ENCODE results near the gene KCNJ15. TPM values are rescaled to one million over a fixed set of nuclear protein-coding genes. Genes with fewer than 3 reads are reported as not detected.
A peak's percentile ranks its signal among the peaks of the same experiment; 100 is the strongest.

Gene KCNJ15
- total and polyA plus RNA-seq, 10 donors = 0.27 to 45.6 (median 16.8) TPM

DNA sequence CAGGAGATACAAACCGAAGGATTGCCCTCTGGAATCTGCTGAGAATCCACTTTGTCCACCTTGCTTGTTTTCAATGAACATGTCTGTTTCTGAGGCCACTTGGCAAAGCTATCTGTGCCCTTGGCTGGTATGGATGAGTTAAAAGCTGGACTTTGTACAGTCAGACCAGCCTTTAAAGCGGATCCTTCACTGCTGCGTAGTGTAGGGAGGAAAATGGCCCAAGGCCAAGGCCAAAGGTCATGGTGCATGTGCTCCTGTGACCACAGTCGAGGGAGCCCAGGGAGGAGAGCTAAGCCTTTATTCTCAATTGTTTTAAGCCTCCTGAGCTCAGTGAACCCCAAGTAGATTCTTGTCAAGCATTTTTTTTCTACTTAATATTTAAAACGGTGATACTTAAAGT, 37.0 kb downstream of the KCNJ15 start:
- Histone ChIP-seq H3K36me3 (peaks cover 0 to under 1% (median 0%) of the 10 kb centered on the region in 6 donors), H3K27ac (peak overlapping the region in 5 of 8 donors; percentile 10 to 91 (median 55)), H3K4me1 (peaks cover 5 to 58% (median 24%) of the 10 kb centered on the region in 6 donors), H3K27me3 (replicated peaks in 1 of 7) (peaks cover 0 to 4% (median 0%) of the 10 kb centered on the region in 7 donors), H3K9me3 (no peaks in the 10 kb centered on the region), H3K4me3 (no peak overlapping the region)
- intact Hi-C loops (cut with DNase I; ENCODE audit: low total_unique reads) = no loop called here
- 43 to 57% (median 51%) methylated on average over 5 of the region's 5 CpGs for WGBS, 5 donors
- no peak for DNase-seq
- TF ChIP-seq, protein P1, sequence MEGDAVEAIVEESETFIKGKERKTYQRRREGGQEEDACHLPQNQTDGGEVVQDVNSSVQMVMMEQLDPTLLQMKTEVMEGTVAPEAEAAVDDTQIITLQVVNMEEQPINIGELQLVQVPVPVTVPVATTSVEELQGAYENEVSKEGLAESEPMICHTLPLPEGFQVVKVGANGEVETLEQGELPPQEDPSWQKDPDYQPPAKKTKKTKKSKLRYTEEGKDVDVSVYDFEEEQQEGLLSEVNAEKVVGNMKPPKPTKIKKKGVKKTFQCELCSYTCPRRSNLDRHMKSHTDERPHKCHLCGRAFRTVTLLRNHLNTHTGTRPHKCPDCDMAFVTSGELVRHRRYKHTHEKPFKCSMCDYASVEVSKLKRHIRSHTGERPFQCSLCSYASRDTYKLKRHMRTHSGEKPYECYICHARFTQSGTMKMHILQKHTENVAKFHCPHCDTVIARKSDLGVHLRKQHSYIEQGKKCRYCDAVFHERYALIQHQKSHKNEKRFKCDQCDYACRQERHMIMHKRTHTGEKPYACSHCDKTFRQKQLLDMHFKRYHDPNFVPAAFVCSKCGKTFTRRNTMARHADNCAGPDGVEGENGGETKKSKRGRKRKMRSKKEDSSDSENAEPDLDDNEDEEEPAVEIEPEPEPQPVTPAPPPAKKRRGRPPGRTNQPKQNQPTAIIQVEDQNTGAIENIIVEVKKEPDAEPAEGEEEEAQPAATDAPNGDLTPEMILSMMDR (IDR thresholded peaks at IDR 0.05 in 8 of 11, conservative IDR thresholded peaks at IDR 0.05 in 3 of 11) = no peak
- peak in 1 of 3 donors; percentile 32 for TF ChIP-seq POLR2AphosphoS5 (IDR thresholded peaks at IDR 0.05)

DNA sequence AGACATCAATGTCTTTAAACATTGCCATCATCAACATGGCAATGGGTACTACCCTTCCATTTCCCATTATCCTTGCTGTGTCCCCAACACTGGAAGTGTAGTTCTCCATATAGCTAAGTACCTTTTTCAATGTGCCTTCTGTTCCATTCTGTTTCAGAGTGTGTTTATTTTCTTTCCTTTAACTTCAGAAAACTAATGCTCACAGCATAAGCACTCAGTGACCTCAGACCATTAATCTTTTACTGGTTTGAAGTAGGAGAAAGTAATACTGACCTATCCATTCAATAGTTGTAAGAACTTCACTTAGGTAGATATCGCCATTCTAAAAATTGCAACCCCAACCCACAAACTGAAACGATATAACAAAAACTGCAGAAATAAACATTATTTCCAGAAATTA, 37.8 kb downstream of the KCNJ15 start:
- DNase-seq = no peak
- peaks cover 0 to 9% (median 0%) of the 10 kb centered on the region in 6 donors for H3K36me3 ChIP-seq
- peaks cover 5 to 58% (median 24%) of the 10 kb centered on the region in 6 donors for H3K4me1 ChIP-seq
- no peak overlapping the region for H3K4me3 ChIP-seq
- H3K9me3 ChIP-seq = no peaks in the 10 kb centered on the region
- peaks cover 0 to 4% (median 0%) of the 10 kb centered on the region in 7 donors for H3K27me3 ChIP-seq (replicated peaks in 1 of 7)
- intact Hi-C loops (cut with DNase I; ENCODE audit: low total_unique reads) = no loop called here
- WGBS, 5 donors = 88 to 97% (median 91%) methylated on average over 2 of the region's 2 CpGs
- TF ChIP-seq POLR2A (IDR thresholded peaks at IDR 0.05) (no peak), POLR2AphosphoS5 (IDR thresholded peaks at IDR 0.05) (no peak)
- TF ChIP-seq, protein P1 (IDR thresholded peaks at IDR 0.05 in 8 of 11, conservative IDR thresholded peaks at IDR 0.05 in 3 of 11) = no peak
- H3K27ac ChIP-seq = peak overlapping the region in 3 of 8 donors; percentile 39 to 91 (median 86)

DNA sequence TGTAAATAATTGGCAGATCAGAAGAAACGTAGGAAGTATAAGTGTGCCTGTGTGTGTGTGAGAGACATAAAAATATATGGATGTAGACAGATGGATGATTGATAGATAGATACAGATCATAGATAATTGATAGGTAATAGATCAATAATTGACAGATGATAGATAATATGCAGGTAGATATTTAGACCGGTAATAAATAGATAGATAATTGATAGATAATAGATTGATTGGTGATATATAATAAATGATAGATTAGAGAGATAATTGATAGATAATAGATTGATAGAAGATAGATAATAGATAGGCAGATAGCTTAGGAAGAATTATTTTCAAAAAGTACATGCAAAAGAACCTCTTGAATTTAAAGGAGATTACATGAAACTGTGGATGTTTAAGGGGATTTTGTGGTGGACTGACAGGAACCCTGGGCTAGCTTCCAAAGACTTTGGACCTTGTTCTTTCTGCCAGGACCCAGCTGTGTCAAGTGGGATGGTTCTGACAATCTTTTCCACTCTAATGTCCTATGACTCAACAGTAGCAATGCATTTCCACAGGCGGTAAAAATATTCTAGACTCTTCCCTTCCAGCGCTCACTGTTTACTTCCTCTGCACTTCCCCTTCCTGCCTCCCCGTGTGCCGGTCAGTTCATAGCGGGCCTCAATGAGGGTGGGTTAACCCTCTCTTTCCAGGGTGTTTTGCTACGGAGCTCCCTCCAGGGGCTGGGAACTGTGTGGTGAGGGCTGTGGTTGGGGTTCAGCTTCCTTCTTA, 39.4 kb downstream of the KCNJ15 start:
- intact Hi-C loops (cut with DNase I; ENCODE audit: low total_unique reads) = no loop called here
- WGBS, 5 donors = 31 to 39% (median 32%) methylated on average over 8 of the region's 8 CpGs
- no peak for DNase-seq
- H3K27ac ChIP-seq = peak overlapping the region in 7 of 8 donors; percentile 65 to 87 (median 81)
- H3K4me1 ChIP-seq = peaks cover 5 to 59% (median 24%) of the 10 kb centered on the region in 6 donors
- peaks cover 0 to 6% (median 0%) of the 10 kb centered on the region in 7 donors for H3K27me3 ChIP-seq (replicated peaks in 1 of 7)
- peaks cover 0 to 14% (median 0%) of the 10 kb centered on the region in 6 donors for H3K36me3 ChIP-seq
- H3K4me3 ChIP-seq = peak overlapping the region in 1 of 8 donors; percentile 37
- TF ChIP-seq POLR2AphosphoS5 (IDR thresholded peaks at IDR 0.05) = peak in 1 of 3 donors; percentile 75
- no peak for TF ChIP-seq POLR2A (IDR thresholded peaks at IDR 0.05)
- no peaks in the 10 kb centered on the region for H3K9me3 ChIP-seq

DNA sequence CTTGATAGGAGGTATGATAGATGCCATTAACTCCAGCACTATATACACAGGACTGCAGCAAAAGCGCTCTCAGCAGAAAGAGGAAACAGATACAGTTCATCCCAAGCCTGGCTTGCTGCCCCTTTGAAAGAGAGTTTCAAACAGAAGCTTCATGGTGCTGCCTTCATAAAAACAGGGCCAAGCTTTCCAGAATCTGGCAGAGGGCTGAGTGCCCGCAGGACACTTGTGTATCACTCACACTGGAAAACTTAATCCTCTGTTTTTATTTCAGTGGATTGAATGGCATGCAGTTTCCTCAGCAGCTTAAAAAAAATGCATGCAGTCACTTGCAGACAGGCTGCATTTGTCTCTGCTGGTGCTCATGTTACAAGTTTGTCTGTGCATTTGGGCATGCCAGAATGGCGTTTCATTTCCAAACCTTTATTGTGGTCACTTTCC, 40.4 kb downstream of the KCNJ15 start:
- Histone ChIP-seq H3K36me3 (peaks cover 0 to 14% (median 0%) of the 10 kb centered on the region in 6 donors), H3K9me3 (no peaks in the 10 kb centered on the region), H3K4me3 (peak overlapping the region in 1 of 8 donors; percentile 37), H3K4me1 (peaks cover 5 to 59% (median 24%) of the 10 kb centered on the region in 6 donors), H3K27me3 (replicated peaks in 1 of 7) (peaks cover 0 to 6% (median 0%) of the 10 kb centered on the region in 7 donors), H3K27ac (peak overlapping the region in 7 of 8 donors; percentile 65 to 87 (median 81))
- no peak for DNase-seq
- 36 to 66% (median 44%) methylated on average over 3 of the region's 3 CpGs for WGBS, 5 donors
- intact Hi-C loops (cut with DNase I; ENCODE audit: low total_unique reads) = no loop called here
- no peak for TF ChIP-seq POLR2A (IDR thresholded peaks at IDR 0.05)
- TF ChIP-seq POLR2AphosphoS5 (IDR thresholded peaks at IDR 0.05) = no peak
- TF ChIP-seq, protein P1 (IDR thresholded peaks at IDR 0.05 in 8 of 11, conservative IDR thresholded peaks at IDR 0.05 in 3 of 11) = no peak

Data from spleen (tissue), 11 donors.